ENCODE results near the gene LYPD6.

DNA sequence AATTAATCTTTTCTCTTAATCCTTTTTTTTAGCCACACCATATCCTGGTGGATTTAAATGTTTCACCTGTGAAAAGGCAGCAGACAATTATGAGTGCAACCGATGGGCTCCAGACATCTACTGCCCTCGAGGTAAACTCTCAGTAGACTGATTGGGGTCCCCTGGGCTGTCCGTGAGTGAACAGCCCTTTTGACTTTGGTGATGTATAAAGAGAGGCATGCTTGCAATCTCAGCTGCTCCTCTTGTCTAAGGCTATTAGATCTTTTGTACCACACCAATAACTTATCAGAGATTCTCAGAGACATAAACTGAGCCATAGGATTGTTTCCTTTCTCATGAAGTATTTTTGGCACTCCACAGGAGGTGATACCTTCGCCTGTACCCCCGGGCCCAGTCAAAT is 118.6 kb downstream of the LYPD6 start:
- TF ChIP-seq, protein P1, sequence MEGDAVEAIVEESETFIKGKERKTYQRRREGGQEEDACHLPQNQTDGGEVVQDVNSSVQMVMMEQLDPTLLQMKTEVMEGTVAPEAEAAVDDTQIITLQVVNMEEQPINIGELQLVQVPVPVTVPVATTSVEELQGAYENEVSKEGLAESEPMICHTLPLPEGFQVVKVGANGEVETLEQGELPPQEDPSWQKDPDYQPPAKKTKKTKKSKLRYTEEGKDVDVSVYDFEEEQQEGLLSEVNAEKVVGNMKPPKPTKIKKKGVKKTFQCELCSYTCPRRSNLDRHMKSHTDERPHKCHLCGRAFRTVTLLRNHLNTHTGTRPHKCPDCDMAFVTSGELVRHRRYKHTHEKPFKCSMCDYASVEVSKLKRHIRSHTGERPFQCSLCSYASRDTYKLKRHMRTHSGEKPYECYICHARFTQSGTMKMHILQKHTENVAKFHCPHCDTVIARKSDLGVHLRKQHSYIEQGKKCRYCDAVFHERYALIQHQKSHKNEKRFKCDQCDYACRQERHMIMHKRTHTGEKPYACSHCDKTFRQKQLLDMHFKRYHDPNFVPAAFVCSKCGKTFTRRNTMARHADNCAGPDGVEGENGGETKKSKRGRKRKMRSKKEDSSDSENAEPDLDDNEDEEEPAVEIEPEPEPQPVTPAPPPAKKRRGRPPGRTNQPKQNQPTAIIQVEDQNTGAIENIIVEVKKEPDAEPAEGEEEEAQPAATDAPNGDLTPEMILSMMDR (conservative IDR thresholded peaks at IDR 0.05) = no peak
- TF ChIP-seq EZH2 (IDR thresholded peaks at IDR 0.05; ENCODE audit: low read depth) = no peak

Measured in PC-9 (cell line).